ENCODE results near the gene MAPKBP1. TPM values are rescaled to one million over a fixed set of nuclear protein-coding genes. Genes with fewer than 3 reads are reported as not detected.

MAPKBP1 gene
- total RNA-seq, 1 experiment from 2014 or later: 13.7 TPM

DNA sequence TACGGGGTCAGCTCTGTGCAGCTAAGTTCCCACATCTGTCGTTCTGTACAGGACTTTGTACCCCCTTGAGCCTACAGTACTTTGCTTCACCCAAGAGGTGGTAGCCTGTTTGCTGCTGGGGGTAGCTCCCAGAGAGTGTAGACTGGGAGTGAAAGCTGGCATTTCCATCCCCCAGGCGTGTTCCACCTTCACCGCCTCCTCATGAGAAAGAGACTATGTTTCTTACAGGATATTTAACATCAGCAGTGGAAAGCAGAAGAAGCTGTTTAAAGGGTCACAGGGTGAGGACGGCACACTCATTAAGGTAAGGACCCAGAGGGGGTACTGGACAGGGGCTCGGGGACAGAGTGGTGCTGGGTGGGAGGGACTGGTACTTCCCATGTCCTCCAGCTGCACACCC is 43.5 kb downstream of the MAPKBP1 start:
- Histone ChIP-seq H2AFZ (ENCODE audit: low read length) (no peak overlapping the region), H3K27ac (ENCODE audit: insufficient read length, low read depth, low read length) (no peak overlapping the region), H3K79me2 (ENCODE audit: insufficient read depth, low read length) (no peaks in the 10 kb centered on the region), H3K23me2 (ENCODE audit: insufficient read length, low read depth, low read length, poor library complexity, severe bottlenecking) (no peaks in the 10 kb centered on the region), H3K14ac (ENCODE audit: insufficient read depth, low read length) (no peak overlapping the region), H2BK120ac (ENCODE audit: low read depth, low read length, poor library complexity, severe bottlenecking) (no peak overlapping the region), H2BK5ac (ENCODE audit: insufficient read length, low read length) (no peak overlapping the region), H3K56ac (ENCODE audit: insufficient read length, low read depth, low read length) (no peak overlapping the region), H3K4me2 (ENCODE audit: insufficient read depth, insufficient read length, low read length) (no peak overlapping the region), H2BK20ac (ENCODE audit: low read depth, low read length, poor library complexity, severe bottlenecking) (no peak overlapping the region), H3K79me1 (ENCODE audit: insufficient read depth, low read depth, low read length, poor library complexity, severe bottlenecking) (no peaks in the 10 kb centered on the region), H3K4ac (ENCODE audit: low read depth, low read length) (no peak overlapping the region), H3K4me1 (ENCODE audit: insufficient read depth, low read length) (no peaks in the 10 kb centered on the region), H2AK5ac (ENCODE audit: insufficient read length, low read length) (no peak overlapping the region), H3K23ac (ENCODE audit: insufficient read length, low read depth, low read length) (no peak overlapping the region), H3K27me3 (ENCODE audit: insufficient read depth, low read length) (no peaks in the 10 kb centered on the region), H4K20me1 (ENCODE audit: control insufficient read depth, insufficient read depth, insufficient read length) (no peaks in the 10 kb centered on the region), H4K5ac (ENCODE audit: insufficient read length, low read depth, low read length) (no peak overlapping the region), H3K9ac (ENCODE audit: extremely low read depth, insufficient read length, low read length) (no peak overlapping the region), H4K91ac (ENCODE audit: insufficient read length, low read depth, low read length) (no peak overlapping the region), H3K9me3 (ENCODE audit: control insufficient read depth, low read depth, low read length) (no peaks in the 10 kb centered on the region), H3K18ac (ENCODE audit: insufficient read length, low read depth, low read length) (no peak overlapping the region), H2BK15ac (ENCODE audit: low read depth, low read length) (no peak overlapping the region), H2BK12ac (ENCODE audit: insufficient read length, low read depth, low read length) (no peak overlapping the region), H4K8ac (replicated peaks; ENCODE audit: insufficient read length, low read depth, low read length) (no peak overlapping the region), H3T11ph (ENCODE audit: low read length) (no peak overlapping the region)
- TF ChIP-seq, protein P1, sequence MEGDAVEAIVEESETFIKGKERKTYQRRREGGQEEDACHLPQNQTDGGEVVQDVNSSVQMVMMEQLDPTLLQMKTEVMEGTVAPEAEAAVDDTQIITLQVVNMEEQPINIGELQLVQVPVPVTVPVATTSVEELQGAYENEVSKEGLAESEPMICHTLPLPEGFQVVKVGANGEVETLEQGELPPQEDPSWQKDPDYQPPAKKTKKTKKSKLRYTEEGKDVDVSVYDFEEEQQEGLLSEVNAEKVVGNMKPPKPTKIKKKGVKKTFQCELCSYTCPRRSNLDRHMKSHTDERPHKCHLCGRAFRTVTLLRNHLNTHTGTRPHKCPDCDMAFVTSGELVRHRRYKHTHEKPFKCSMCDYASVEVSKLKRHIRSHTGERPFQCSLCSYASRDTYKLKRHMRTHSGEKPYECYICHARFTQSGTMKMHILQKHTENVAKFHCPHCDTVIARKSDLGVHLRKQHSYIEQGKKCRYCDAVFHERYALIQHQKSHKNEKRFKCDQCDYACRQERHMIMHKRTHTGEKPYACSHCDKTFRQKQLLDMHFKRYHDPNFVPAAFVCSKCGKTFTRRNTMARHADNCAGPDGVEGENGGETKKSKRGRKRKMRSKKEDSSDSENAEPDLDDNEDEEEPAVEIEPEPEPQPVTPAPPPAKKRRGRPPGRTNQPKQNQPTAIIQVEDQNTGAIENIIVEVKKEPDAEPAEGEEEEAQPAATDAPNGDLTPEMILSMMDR (conservative IDR thresholded peaks at IDR 0.05): no peak
- Mint-ChIP-seq H3K4me3 (no peak overlapping the region), H3K36me3 (ENCODE audit: insufficient read depth in 1 of 3, low read depth in 3 of 3) (peaks cover 3 to 17% (median 3%) of the 10 kb centered on the region in 3 experiments; a peak in 5 of 7 replicates), H3K27ac (peak overlapping the region in 1 of 3 experiments; percentile 12; a peak in 1 of 7 replicates), H3K27me3 (ENCODE audit: low read depth) (no peaks in the 10 kb centered on the region), H3K4me1 (no peaks in the 10 kb centered on the region), H3K9me3 (no peaks in the 10 kb centered on the region)
- no CpG with 5 or more reads among the region's 6 CpGs for WGBS (ENCODE audit: extremely low coverage, insufficient read length, low lambda C conversion rate)
- no peak for DNase-seq
